ENCODE measurements around the gene PPP4R3A. TPM values are rescaled to one million over a fixed set of nuclear protein-coding genes. Genes with fewer than 3 reads are reported as not detected.

Gene PPP4R3A
- total RNA-seq, 1 donor from 2014 or later = 38.3 TPM

- DNase-seq = no peak
- Histone ChIP-seq H3K27ac (replicated peaks) (no peak overlapping the region), H3K4me1 (no peaks in the 10 kb centered on the region), H3K36me3 (peaks cover 36% of the 10 kb centered on the region), H3K9me3 (replicated peaks) (no peaks in the 10 kb centered on the region), H3K4me3 (no peak overlapping the region), H3K27me3 (ENCODE audit: low read depth) (no peaks in the 10 kb centered on the region)
- no peak for TF ChIP-seq CTCF (IDR thresholded peaks at IDR 0.05; ENCODE audit: borderline replicate concordance)
- intact Hi-C loops (cut with micrococcal nuclease) = no loop called here
These were observed 55.5 kb downstream of the PPP4R3A start for GRCh38 chr14:91454580-91454979.

- peaks cover 32% of the 10 kb centered on the region for H3K36me3 ChIP-seq
- DNase-seq = no peak
- H3K9me3 ChIP-seq (replicated peaks) = no peaks in the 10 kb centered on the region
These were observed 56.0 kb downstream of the PPP4R3A start for GRCh38 chr14:91454155-91454554.

GRCh38 chr14:91453744-91454143 lies 56.4 kb downstream of the PPP4R3A start:
- H3K27ac ChIP-seq (replicated peaks) = no peak overlapping the region
- no peak for TF ChIP-seq CTCF (IDR thresholded peaks at IDR 0.05; ENCODE audit: borderline replicate concordance)

More at GRCh38 chr14:91454155-91454554, 56.0 kb downstream of the PPP4R3A start:
- no peak overlapping the region for H3K27ac ChIP-seq (replicated peaks)
- H3K27me3 ChIP-seq (ENCODE audit: low read depth) = no peaks in the 10 kb centered on the region
- intact Hi-C loops (cut with micrococcal nuclease) = no loop called here
- H3K4me1 ChIP-seq = no peaks in the 10 kb centered on the region
- no peak overlapping the region for H3K4me3 ChIP-seq
- TF ChIP-seq CTCF (IDR thresholded peaks at IDR 0.05; ENCODE audit: borderline replicate concordance) = no peak

GRCh38 chr14:91444335-91445020 lies 65.6 kb downstream of the PPP4R3A start:
- H3K9me3 ChIP-seq (replicated peaks) = peaks cover 7% of the 10 kb centered on the region
- no peak overlapping the region for H3K4me3 ChIP-seq
- DNase-seq = no peak
- H3K27ac ChIP-seq (replicated peaks) = no peak overlapping the region
- H3K4me1 ChIP-seq = no peaks in the 10 kb centered on the region
- intact Hi-C loops (cut with micrococcal nuclease) = no loop called here
- no peaks in the 10 kb centered on the region for H3K36me3 ChIP-seq
- peaks cover 31% of the 10 kb centered on the region for H3K27me3 ChIP-seq (ENCODE audit: low read depth)
- TF ChIP-seq CTCF (IDR thresholded peaks at IDR 0.05; ENCODE audit: borderline replicate concordance) = no peak

More at GRCh38 chr14:91453744-91454143, 56.4 kb downstream of the PPP4R3A start:
- H3K4me1 ChIP-seq = no peaks in the 10 kb centered on the region
- no peak overlapping the region for H3K4me3 ChIP-seq
- intact Hi-C loops (cut with micrococcal nuclease) = no loop called here
- H3K36me3 ChIP-seq = peaks cover 28% of the 10 kb centered on the region
- no peaks in the 10 kb centered on the region for H3K27me3 ChIP-seq (ENCODE audit: low read depth)
- no peaks in the 10 kb centered on the region for H3K9me3 ChIP-seq (replicated peaks)
- no peak for DNase-seq

GRCh38 chr14:91439345-91439744 lies 70.8 kb downstream of the PPP4R3A start:
- Histone ChIP-seq H3K27me3 (ENCODE audit: low read depth) (peaks cover 39% of the 10 kb centered on the region), H3K27ac (replicated peaks) (no peak overlapping the region), H3K9me3 (replicated peaks) (no peaks in the 10 kb centered on the region), H3K4me1 (no peaks in the 10 kb centered on the region), H3K36me3 (no peaks in the 10 kb centered on the region), H3K4me3 (no peak overlapping the region)
- no peak for DNase-seq
- intact Hi-C loops (cut with micrococcal nuclease) = no loop called here
- no peak for TF ChIP-seq CTCF (IDR thresholded peaks at IDR 0.05; ENCODE audit: borderline replicate concordance)
